ENCODE results near the gene STK10.

- TF ChIP-seq CTCF (IDR thresholded peaks at IDR 0.05 in 4 of 5, conservative IDR thresholded peaks at IDR 0.05 in 1 of 5) = no peak
- TF ChIP-seq POLR2A (IDR thresholded peaks at IDR 0.05) = no peak
These were observed 188.9 kb downstream of the STK10 start for GRCh38 chr5:171999100-171999499.
